ENCODE measurements around the gene MYLK. TPM values are rescaled to one million over a fixed set of nuclear protein-coding genes. Genes with fewer than 3 reads are reported as not detected.

Gene MYLK
- total and polyA plus RNA-seq, 11 donors = 3.2 to 20.7 (median 12.4) TPM

DNA sequence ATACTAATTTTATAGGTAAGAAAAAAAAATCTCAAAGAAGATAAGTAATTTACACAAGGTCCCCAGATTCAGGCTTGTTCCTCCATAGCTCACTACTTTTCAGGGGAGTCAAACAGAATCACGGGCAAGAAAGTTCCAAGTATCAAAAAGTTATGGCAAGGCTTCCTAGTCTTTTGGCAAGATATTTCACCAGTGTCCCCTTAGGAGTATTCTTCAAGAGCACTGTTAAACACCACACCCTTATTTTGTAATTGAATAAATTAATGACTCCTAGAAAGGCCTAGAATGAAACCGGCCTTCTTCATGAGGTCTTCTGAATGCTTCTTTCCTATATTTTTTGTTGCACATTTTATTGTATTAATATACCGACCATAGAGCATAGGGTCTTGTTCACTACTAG lies 109.7 kb downstream of the MYLK start:
- Histone ChIP-seq H3K36me3 (no peaks in the 10 kb centered on the region), H3K27me3 (no peaks in the 10 kb centered on the region), H3K9me3 (no peaks in the 10 kb centered on the region), H3K4me3 (no peak overlapping the region), H3K27ac (no peak overlapping the region), H3K4me1 (no peaks in the 10 kb centered on the region)
- DNase-seq (no peak), ATAC-seq (no peak)
- TF ChIP-seq, protein P1, sequence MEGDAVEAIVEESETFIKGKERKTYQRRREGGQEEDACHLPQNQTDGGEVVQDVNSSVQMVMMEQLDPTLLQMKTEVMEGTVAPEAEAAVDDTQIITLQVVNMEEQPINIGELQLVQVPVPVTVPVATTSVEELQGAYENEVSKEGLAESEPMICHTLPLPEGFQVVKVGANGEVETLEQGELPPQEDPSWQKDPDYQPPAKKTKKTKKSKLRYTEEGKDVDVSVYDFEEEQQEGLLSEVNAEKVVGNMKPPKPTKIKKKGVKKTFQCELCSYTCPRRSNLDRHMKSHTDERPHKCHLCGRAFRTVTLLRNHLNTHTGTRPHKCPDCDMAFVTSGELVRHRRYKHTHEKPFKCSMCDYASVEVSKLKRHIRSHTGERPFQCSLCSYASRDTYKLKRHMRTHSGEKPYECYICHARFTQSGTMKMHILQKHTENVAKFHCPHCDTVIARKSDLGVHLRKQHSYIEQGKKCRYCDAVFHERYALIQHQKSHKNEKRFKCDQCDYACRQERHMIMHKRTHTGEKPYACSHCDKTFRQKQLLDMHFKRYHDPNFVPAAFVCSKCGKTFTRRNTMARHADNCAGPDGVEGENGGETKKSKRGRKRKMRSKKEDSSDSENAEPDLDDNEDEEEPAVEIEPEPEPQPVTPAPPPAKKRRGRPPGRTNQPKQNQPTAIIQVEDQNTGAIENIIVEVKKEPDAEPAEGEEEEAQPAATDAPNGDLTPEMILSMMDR (IDR thresholded peaks at IDR 0.05) = no peak
- no peak for TF ChIP-seq POLR2A (IDR thresholded peaks at IDR 0.05)
- intact Hi-C loops (cut with DNase I) = no loop called here
- WGBS, 4 donors = 89 to 96% (median 94%) methylated on average over 3 of the region's 3 CpGs

DNA sequence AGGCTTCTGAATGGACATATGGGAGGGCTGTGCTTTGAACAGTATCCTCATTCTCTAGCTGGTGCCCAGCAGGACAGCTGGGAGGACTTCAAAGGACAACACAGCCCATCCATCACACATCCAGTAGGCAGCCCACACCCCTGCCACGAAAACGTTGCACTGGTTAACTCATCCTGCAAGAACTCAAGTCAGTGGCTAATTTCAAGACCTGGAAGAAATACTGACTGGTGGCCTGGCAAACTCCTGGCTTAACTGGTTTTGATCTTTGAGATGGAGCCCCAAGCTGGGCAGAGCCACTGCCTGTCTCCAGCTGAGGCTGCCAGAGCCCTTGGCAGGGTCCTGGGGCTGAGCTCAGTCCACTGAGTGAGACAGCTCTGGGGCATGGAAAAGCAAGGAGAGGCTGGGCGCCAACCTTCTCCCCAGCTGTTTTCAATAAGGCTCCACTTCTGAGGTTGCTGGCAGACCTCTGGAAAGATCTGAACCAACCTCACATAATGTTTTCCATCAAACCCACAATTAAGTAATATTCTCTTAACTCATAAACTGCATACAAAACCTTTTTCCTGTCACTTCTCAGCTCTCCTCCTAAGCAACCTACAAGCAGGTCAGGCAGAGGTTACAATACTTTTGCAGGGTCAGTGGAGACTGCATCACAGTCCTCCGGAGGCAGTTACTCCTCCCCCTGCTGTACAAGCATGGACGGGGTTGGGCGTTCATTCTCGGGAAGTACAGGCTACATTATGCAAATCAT lies 110.3 kb downstream of the MYLK start:
- 67 to 82% (median 71%) methylated on average over 7 of the region's 7 CpGs for WGBS, 4 donors
- Histone ChIP-seq H3K27me3 (no peaks in the 10 kb centered on the region), H3K4me3 (no peak overlapping the region), H3K4me1 (no peaks in the 10 kb centered on the region), H3K9me3 (no peaks in the 10 kb centered on the region), H3K36me3 (no peaks in the 10 kb centered on the region), H3K27ac (no peak overlapping the region)
- no peak for DNase-seq
- intact Hi-C loops (cut with DNase I) = no loop called here
- TF ChIP-seq, protein P1 (IDR thresholded peaks at IDR 0.05) = no peak
- no peak for TF ChIP-seq POLR2A (IDR thresholded peaks at IDR 0.05)
- no peak for ATAC-seq

DNA sequence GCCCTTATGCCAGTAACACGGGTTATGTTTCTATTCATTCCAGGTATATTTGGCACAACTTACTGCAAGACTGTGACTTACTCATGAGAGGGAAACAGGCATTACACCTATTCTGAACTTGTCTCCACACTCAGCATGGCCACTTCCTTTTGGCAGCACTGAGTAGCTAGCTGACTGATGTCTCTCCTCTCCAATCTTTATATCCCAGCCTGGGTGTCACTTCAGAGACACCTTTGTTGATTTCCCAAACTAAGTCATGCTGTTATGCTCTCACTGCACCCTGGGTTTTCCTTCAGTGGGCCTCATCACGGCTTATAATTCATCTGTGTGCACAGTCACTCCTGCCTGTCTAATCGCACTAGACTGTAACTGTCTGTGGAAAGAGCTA lies 114.8 kb downstream of the MYLK start:
- Histone ChIP-seq H3K9me3 (no peaks in the 10 kb centered on the region), H3K27me3 (no peaks in the 10 kb centered on the region), H3K4me1 (peaks cover 0 to 3% (median 0%) of the 10 kb centered on the region in 12 donors), H3K27ac (no peak overlapping the region), H3K4me3 (no peak overlapping the region), H3K36me3 (no peaks in the 10 kb centered on the region)
- ATAC-seq (no peak), DNase-seq (no peak)
- TF ChIP-seq, protein P1 (IDR thresholded peaks at IDR 0.05) = no peak
- TF ChIP-seq POLR2A (IDR thresholded peaks at IDR 0.05) = no peak
- 88 to 96% (median 95%) methylated on average over 3 of the region's 3 CpGs for WGBS, 4 donors
- intact Hi-C loops (cut with DNase I) = no loop called here

GRCh38 chr3:123768480-123769355 lies 115.4 kb downstream of the MYLK start:
- Histone ChIP-seq H3K9me3 (no peaks in the 10 kb centered on the region), H3K27ac (no peak overlapping the region), H3K36me3 (no peaks in the 10 kb centered on the region), H3K27me3 (no peaks in the 10 kb centered on the region), H3K4me3 (no peak overlapping the region), H3K4me1 (peaks cover 0 to 3% (median 0%) of the 10 kb centered on the region in 12 donors)
- intact Hi-C loops (cut with DNase I) = no loop called here
- DNase-seq = no peak
- TF ChIP-seq POLR2A (IDR thresholded peaks at IDR 0.05) = no peak
- TF ChIP-seq, protein P1 (IDR thresholded peaks at IDR 0.05) = no peak
- ATAC-seq = no peak
- 81 to 83% (median 81%) methylated on average over 8 of the region's 8 CpGs for WGBS, 4 donors
